HL-60 (cell line): ENCODE measurements around the gene POLR2C.

Source experiments
- DNase-seq, 2 experiments: peaks; one replicate each; pipeline ENCODE4 v3.0.0-alpha.2; 2010 to 2020; ENCODE audit warnings: low read depth in 1 of 2, low spot score in 1 of 2
- H3K27ac ChIP-seq: fragments of 250-450 bp; sonication (Bioruptor Pico); replicated peaks from 2 replicates; pipeline ENCODE4 v1.5.1; 2020; ENCODE audit warnings: mild to moderate bottlenecking, moderate library complexity
- H3K27me3 ChIP-seq: fragments of 250-450 bp; sonication (Bioruptor Pico); 2 replicates; pipeline ENCODE4 v1.5.1; 2021; ENCODE audit warnings: mild to moderate bottlenecking, moderate library complexity; ENCODE audit not compliant: insufficient read depth, poor library complexity, severe bottlenecking
- H3K4me3 ChIP-seq: replicated peaks from 2 replicates; pipeline ENCODE4 v1.5.1; 2011; ENCODE audit warnings: mild to moderate bottlenecking, control low read depth, low read length; ENCODE audit not compliant: insufficient read depth
- GABPA ChIP-seq: IDR thresholded peaks from 2 replicates; pipeline ENCODE4 v1.6.1; 2012; ENCODE audit warnings: low read depth
- POLR2AphosphoS5 ChIP-seq: IDR thresholded peaks from 2 replicates; pipeline ENCODE4 v1.6.1; 2012; ENCODE audit warnings: low read depth
- TF ChIP-seq, protein P1 (sequence below): IDR thresholded peaks from one replicate; pipeline ENCODE4 v1.5.1; 2011; ENCODE audit warnings: low read length, control low read depth, inconsistent platforms; ENCODE audit not compliant: insufficient read depth
- TF ChIP-seq, protein P2 (sequence below): IDR thresholded peaks from 2 replicates; pipeline ENCODE4 v1.6.1; 2012; ENCODE audit warnings: low read depth; ENCODE audit not compliant: insufficient replicate concordance

Gene POLR2C

DNA sequence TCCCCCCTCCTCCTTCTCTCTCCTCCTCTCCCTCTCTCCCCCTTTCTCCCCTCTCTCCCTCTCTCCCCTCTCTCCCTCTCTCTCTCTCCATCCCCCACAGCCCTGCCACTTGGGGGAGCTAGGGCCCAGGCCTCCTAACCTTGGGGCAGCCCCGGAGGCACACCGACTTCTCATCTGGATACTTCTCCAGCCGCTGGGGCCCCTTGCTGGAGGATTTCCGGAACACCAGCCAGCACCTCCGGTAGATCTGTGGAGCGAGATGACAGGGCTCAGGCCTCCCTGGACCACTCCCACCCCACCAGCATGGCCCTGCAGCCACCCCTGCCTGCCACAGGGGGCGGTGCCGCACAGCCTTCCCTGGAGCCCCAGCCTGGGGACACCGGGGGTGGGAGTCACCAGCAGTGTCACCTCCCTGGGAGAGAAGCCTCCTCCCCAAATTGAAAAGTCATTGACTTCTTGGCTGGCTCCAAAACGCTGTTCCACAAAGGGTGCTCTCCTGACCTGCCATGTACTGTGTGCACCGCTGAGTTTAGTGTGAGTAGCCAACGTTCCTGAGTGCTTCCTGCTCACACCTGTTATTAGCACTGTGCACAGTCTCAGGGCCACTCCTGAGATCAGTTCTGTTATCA, 13.3 kb downstream of the POLR2C start:
- H3K27ac ChIP-seq = no peak overlapping the region

DNA sequence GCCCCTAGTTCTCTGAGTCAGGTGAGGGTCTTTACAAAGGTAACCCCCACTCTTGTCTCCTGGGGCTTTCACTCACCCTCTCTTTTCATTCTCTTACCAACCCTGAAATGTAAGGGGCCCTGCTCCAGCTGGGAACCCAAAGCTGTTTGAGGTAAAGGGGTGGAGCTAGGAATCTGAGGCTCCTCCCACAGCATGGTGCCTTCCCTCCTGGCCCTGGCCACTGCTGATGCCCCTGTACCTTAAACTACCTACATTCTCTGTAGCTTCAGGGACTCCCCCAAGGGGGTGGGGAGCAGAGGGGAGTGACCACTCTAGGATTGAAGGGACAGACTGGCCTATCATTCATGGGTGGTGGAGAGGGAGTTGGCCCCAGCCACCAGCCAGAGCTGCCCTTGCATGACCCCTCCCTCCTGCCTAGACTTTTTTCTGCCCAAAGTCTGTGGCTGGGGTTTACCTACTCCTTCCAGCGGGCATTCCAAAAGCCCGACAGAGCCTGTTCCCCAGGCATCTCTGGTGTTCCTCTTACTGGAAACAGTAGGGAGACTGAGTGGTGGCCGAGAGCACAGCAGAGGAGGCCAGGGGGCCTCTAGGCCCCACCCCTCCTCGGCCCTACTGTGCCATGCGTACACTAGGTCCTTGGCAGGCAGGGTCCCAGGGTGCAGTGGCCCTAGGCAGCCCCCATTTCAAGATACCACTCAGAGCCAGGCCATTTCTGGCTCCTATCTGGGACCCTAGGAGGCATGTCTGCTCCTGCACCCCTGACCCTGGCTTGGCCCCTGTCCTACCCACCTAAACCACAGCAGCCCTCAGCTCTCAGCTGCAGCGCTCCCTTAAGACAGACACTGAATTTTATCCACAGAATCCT, 14.3 kb downstream of the POLR2C start:
- Histone ChIP-seq H3K4me3 (no peak overlapping the region), H3K27ac (no peak overlapping the region), H3K27me3 (peaks cover 8% of the 10 kb centered on the region)
- no peak for DNase-seq
- TF ChIP-seq, protein P1, sequence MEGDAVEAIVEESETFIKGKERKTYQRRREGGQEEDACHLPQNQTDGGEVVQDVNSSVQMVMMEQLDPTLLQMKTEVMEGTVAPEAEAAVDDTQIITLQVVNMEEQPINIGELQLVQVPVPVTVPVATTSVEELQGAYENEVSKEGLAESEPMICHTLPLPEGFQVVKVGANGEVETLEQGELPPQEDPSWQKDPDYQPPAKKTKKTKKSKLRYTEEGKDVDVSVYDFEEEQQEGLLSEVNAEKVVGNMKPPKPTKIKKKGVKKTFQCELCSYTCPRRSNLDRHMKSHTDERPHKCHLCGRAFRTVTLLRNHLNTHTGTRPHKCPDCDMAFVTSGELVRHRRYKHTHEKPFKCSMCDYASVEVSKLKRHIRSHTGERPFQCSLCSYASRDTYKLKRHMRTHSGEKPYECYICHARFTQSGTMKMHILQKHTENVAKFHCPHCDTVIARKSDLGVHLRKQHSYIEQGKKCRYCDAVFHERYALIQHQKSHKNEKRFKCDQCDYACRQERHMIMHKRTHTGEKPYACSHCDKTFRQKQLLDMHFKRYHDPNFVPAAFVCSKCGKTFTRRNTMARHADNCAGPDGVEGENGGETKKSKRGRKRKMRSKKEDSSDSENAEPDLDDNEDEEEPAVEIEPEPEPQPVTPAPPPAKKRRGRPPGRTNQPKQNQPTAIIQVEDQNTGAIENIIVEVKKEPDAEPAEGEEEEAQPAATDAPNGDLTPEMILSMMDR = no peak
- TF ChIP-seq POLR2AphosphoS5 (no peak), GABPA (no peak)
- TF ChIP-seq, protein P2, sequence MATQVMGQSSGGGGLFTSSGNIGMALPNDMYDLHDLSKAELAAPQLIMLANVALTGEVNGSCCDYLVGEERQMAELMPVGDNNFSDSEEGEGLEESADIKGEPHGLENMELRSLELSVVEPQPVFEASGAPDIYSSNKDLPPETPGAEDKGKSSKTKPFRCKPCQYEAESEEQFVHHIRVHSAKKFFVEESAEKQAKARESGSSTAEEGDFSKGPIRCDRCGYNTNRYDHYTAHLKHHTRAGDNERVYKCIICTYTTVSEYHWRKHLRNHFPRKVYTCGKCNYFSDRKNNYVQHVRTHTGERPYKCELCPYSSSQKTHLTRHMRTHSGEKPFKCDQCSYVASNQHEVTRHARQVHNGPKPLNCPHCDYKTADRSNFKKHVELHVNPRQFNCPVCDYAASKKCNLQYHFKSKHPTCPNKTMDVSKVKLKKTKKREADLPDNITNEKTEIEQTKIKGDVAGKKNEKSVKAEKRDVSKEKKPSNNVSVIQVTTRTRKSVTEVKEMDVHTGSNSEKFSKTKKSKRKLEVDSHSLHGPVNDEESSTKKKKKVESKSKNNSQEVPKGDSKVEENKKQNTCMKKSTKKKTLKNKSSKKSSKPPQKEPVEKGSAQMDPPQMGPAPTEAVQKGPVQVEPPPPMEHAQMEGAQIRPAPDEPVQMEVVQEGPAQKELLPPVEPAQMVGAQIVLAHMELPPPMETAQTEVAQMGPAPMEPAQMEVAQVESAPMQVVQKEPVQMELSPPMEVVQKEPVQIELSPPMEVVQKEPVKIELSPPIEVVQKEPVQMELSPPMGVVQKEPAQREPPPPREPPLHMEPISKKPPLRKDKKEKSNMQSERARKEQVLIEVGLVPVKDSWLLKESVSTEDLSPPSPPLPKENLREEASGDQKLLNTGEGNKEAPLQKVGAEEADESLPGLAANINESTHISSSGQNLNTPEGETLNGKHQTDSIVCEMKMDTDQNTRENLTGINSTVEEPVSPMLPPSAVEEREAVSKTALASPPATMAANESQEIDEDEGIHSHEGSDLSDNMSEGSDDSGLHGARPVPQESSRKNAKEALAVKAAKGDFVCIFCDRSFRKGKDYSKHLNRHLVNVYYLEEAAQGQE = no peak

More for the DNA sequence above, 13.3 kb downstream of the POLR2C start:
- no peak for TF ChIP-seq POLR2AphosphoS5
- TF ChIP-seq, protein P1 = peak; percentile 72
- TF ChIP-seq, protein P2 = no peak
- TF ChIP-seq GABPA = no peak
- Histone ChIP-seq H3K4me3 (no peak overlapping the region), H3K27me3 (peaks cover 8% of the 10 kb centered on the region)
- peak; percentile 51 to 87 for DNase-seq

DNA sequence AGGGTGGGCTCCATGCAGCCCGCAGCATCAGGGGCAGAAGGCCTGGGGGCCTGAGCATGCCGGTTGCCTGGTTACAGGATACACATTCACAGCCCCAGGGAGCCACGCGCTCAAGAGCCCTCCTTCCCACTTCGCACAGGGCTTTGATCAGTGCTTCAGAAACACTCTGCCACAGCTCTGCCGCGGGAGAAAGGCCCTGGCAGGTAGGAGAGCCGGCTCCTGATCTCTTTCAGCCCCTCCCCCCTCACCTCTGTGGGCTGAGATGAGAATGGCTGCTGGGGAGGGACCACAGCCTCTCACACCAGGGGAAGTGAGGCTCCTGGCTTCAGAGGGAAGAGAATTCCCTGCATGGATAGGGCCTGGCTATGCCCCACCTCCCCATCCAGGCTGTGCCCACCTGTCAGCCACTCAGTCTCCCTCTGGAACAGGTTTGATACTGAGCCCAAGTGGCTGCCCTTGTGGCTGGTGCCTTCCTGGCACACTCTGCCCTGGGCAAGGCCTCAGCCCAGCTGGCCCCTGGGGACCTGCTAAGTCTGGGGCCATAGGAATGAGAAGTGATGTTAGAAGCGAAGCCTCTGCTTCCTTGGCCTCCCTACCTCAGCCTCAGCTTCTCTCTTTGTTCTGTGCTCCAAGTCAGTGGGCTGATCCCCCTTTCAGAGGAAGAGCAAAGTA, 15.2 kb downstream of the POLR2C start:
- peaks cover 8% of the 10 kb centered on the region for H3K27me3 ChIP-seq
- DNase-seq = no peak
- TF ChIP-seq GABPA = no peak
- TF ChIP-seq, protein P2 = no peak
- TF ChIP-seq, protein P1 = no peak
- H3K4me3 ChIP-seq = no peak overlapping the region
- no peak overlapping the region for H3K27ac ChIP-seq
